H9 (cell line): ENCODE data around the gene ST6GALNAC3. TPM values are rescaled to one million over a fixed set of nuclear protein-coding genes. Genes with fewer than 3 reads are reported as not detected.
A peak's percentile ranks its signal among the peaks of the same experiment; 100 is the strongest.

Experiments
- DNase-seq: peaks from one replicate; pipeline ENCODE4 v3.0.0-alpha.2; 2017
- H2AFZ ChIP-seq: one replicate; pipeline ENCODE4 v1.6.1; 2013; ENCODE audit warnings: mild to moderate bottlenecking, low read length, control low read depth, moderate library complexity
- H2AK5ac ChIP-seq: 2 replicates; pipeline ENCODE4 v1.6.1; 2013; ENCODE audit warnings: low read length, control low read depth, mixed read lengths; ENCODE audit not compliant: insufficient read length
- H2BK120ac ChIP-seq: one replicate; pipeline ENCODE4 v1.6.1; 2013; ENCODE audit warnings: low read depth, mild to moderate bottlenecking, low read length, control low read depth, inconsistent platforms; ENCODE audit not compliant: poor library complexity, severe bottlenecking
- H2BK12ac ChIP-seq: 2 replicates; pipeline ENCODE4 v1.6.1; 2013; ENCODE audit warnings: low read length, control low read depth, mixed read lengths, low read depth; ENCODE audit not compliant: insufficient read length
- H2BK15ac ChIP-seq: 2 replicates; pipeline ENCODE4 v1.6.1; 2013; ENCODE audit warnings: low read depth, low read length, control low read depth
- H2BK20ac ChIP-seq: one replicate; pipeline ENCODE4 v1.6.1; 2013; ENCODE audit warnings: low read depth, mild to moderate bottlenecking, low read length, control low read depth, inconsistent platforms; ENCODE audit not compliant: poor library complexity, severe bottlenecking
- H2BK5ac ChIP-seq: 2 replicates; pipeline ENCODE4 v1.6.1; 2013; ENCODE audit warnings: low read length, control low read depth, mixed read lengths; ENCODE audit not compliant: insufficient read length
- H3K14ac ChIP-seq: 2 replicates; pipeline ENCODE4 v1.6.1; 2013; ENCODE audit warnings: low read length, control low read depth; ENCODE audit not compliant: insufficient read depth
- H3K18ac ChIP-seq: 2 replicates; pipeline ENCODE4 v1.6.1; 2013; ENCODE audit warnings: low read depth, mild to moderate bottlenecking, mixed read lengths, low read length, control low read depth; ENCODE audit not compliant: insufficient read length
- H3K23ac ChIP-seq: 2 replicates; pipeline ENCODE4 v1.6.1; 2013; ENCODE audit warnings: low read length, control low read depth, mixed read lengths, low read depth; ENCODE audit not compliant: insufficient read length
- H3K23me2 ChIP-seq: 2 replicates; pipeline ENCODE4 v1.6.1; 2013; ENCODE audit warnings: low read depth, mild to moderate bottlenecking, mixed read lengths, low read length, control low read depth; ENCODE audit not compliant: insufficient read length, poor library complexity, severe bottlenecking
- H3K27ac ChIP-seq: 2 replicates; pipeline ENCODE4 v1.5.1; 2013; ENCODE audit warnings: low read length, control low read depth, mixed read lengths, low read depth; ENCODE audit not compliant: insufficient read length
- H3K27me3 ChIP-seq: 2 replicates; pipeline ENCODE4 v1.6.1; 2013; ENCODE audit warnings: low read length, control low read depth, inconsistent platforms; ENCODE audit not compliant: insufficient read depth
- H3K4ac ChIP-seq: 2 replicates; pipeline ENCODE4 v1.6.1; 2013; ENCODE audit warnings: low read depth, mild to moderate bottlenecking, control low read depth, inconsistent platforms, low read length, moderate library complexity
- H3K4me1 ChIP-seq: 2 replicates; pipeline ENCODE4 v1.6.1; 2013; ENCODE audit warnings: low read length, control low read depth, inconsistent platforms; ENCODE audit not compliant: insufficient read depth
- H3K4me2 ChIP-seq: 2 replicates; pipeline ENCODE4 v1.6.1; 2013; ENCODE audit warnings: low read length, control low read depth, mixed read lengths; ENCODE audit not compliant: insufficient read length, insufficient read depth
- H3K56ac ChIP-seq: 2 replicates; pipeline ENCODE4 v1.6.1; 2013; ENCODE audit warnings: low read depth, mild to moderate bottlenecking, mixed read lengths, low read length, control low read depth; ENCODE audit not compliant: insufficient read length
- H3K79me1 ChIP-seq: 2 replicates; pipeline ENCODE4 v1.6.1; 2013; ENCODE audit warnings: low read depth, mild to moderate bottlenecking, moderate library complexity, low read length, control low read depth, inconsistent platforms; ENCODE audit not compliant: insufficient read depth, poor library complexity, severe bottlenecking
- H3K79me2 ChIP-seq: 2 replicates; pipeline ENCODE4 v1.6.1; 2013; ENCODE audit warnings: low read length, control low read depth, inconsistent platforms; ENCODE audit not compliant: insufficient read depth
- H3K9ac ChIP-seq: 2 replicates; pipeline ENCODE4 v1.6.1; 2013; ENCODE audit warnings: low read length, control low read depth, mixed read lengths; ENCODE audit not compliant: insufficient read length; ENCODE audit errors: extremely low read depth
- H3K9me3 ChIP-seq: one replicate; pipeline ENCODE4 v1.6.1; 2013; ENCODE audit warnings: low read depth, low read length, inconsistent platforms; ENCODE audit not compliant: control insufficient read depth
- H3T11ph ChIP-seq: one replicate; pipeline ENCODE4 v1.6.1; 2013; ENCODE audit warnings: mild to moderate bottlenecking, low read length, control low read depth, inconsistent platforms
- H4K20me1 ChIP-seq: one replicate; pipeline ENCODE4 v1.6.1; 2013; ENCODE audit not compliant: control insufficient read depth, insufficient read length, insufficient read depth
- H4K5ac ChIP-seq: 2 replicates; pipeline ENCODE4 v1.6.1; 2013; ENCODE audit warnings: low read depth, mild to moderate bottlenecking, mixed read lengths, low read length, control low read depth; ENCODE audit not compliant: insufficient read length
- H4K8ac ChIP-seq: replicated peaks from 2 replicates; pipeline ENCODE4 v1.6.1; 2013; ENCODE audit warnings: low read length, control low read depth, mixed read lengths, low read depth; ENCODE audit not compliant: insufficient read length
- H4K91ac ChIP-seq: 2 replicates; pipeline ENCODE4 v1.6.1; 2013; ENCODE audit warnings: low read depth, mild to moderate bottlenecking, moderate library complexity, mixed read lengths, low read length, control low read depth; ENCODE audit not compliant: insufficient read length
- H3K27ac Mint-ChIP-seq, 3 experiments: 2 replicates in 2 of 3; 3 replicates in 1 of 3; pipeline ENCODE4 v1.8.0; 2020 to 2021; ENCODE audit warnings: mixed read lengths in 3 of 3, mild to moderate bottlenecking in 1 of 3, moderate library complexity in 1 of 3
- H3K27me3 Mint-ChIP-seq: 2 replicates; pipeline ENCODE4 v1.8.0; 2021; ENCODE audit warnings: low read depth, mild to moderate bottlenecking, moderate library complexity, mixed read lengths
- H3K36me3 Mint-ChIP-seq, 3 experiments: 2 replicates in 2 of 3; 3 replicates in 1 of 3; pipeline ENCODE4 v1.8.0; 2020 to 2021; ENCODE audit warnings: low read depth in 3 of 3, mixed read lengths in 3 of 3; ENCODE audit not compliant: insufficient read depth in 1 of 3
- H3K4me1 Mint-ChIP-seq, 2 experiments: 2 replicates each; pipeline ENCODE4 v1.8.0; 2020; ENCODE audit warnings: mixed read lengths in 2 of 2
- H3K4me3 Mint-ChIP-seq, 2 experiments: 2 replicates in 1 of 2; 3 replicates in 1 of 2; pipeline ENCODE4 v1.8.0; 2020 to 2021; ENCODE audit warnings: mild to moderate bottlenecking in 2 of 2, mixed read lengths in 2 of 2, moderate library complexity in 1 of 2
- H3K9me3 Mint-ChIP-seq, 2 experiments: 2 replicates in 1 of 2; 3 replicates in 1 of 2; pipeline ENCODE4 v1.8.0; 2020; ENCODE audit warnings: mild to moderate bottlenecking in 2 of 2, mixed read lengths in 2 of 2, moderate library complexity in 1 of 2
- WGBS: extraction: QIAGEN DNeasy Blood & Tissue Kit; methylation state at CpG from one replicate; pipeline ENCODE4 v1.1.7; 2013; ENCODE audit warnings: missing lambda C conversion rate, low lambda C conversion rate, mixed read lengths; ENCODE audit not compliant: insufficient read length; ENCODE audit errors: extremely low coverage; 5-methylcytosine and 5-hydroxymethylcytosine counted together
- total RNA-seq: library from RNA; stranded (reverse); gene quantifications from 2 replicates; pipeline ENCODE4 v1.2.1, GENCODE V29; 2021
- TF ChIP-seq, protein P1 (sequence below): fragments of 200-600 bp; sonication (generic); conservative IDR thresholded peaks from 3 replicates; pipeline ENCODE4 v1.8.0; 2021; ENCODE audit warnings: antibody characterized with exemption, mild to moderate bottlenecking

The ST6GALNAC3 gene
- total RNA-seq, 1 experiment from 2014 or later: 11.2 TPM

DNA sequence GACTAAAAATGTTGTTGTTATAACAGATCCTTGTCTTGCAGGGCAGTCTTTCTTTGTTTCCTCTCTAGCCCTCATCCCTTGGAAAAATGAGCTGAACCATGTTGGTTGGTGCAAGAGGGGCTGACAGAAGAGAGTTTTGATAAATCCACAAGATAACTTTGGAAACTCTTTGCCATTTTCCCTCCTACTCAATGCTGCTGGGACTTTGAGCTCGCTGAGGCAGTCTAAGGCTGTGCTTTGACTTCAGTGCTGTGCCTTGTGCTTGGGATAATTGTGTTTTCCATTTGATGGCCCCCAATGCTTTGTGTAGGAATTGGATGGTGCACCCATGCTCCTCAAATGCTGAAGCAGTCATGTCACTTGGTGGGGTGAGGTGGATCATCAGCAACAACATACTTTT, 31.7 kb downstream of the ST6GALNAC3 start:
- Histone ChIP-seq H2BK15ac (no peak overlapping the region), H4K8ac (no peak overlapping the region), H3K27ac (no peak overlapping the region), H4K5ac (no peak overlapping the region), H4K91ac (no peak overlapping the region), H3K9me3 (no peaks in the 10 kb centered on the region), H2BK120ac (no peak overlapping the region), H3K4me1 (peaks cover 4% of the 10 kb centered on the region; the same call in 1 of the 2 replicates), H3K14ac (no peak overlapping the region), H3K79me2 (no peaks in the 10 kb centered on the region), H3K9ac (no peak overlapping the region), H3K56ac (no peak overlapping the region), H4K20me1 (no peaks in the 10 kb centered on the region), H3K4me2 (no peak overlapping the region), H2BK20ac (no peak overlapping the region), H3K4ac (no peak overlapping the region), H2AK5ac (no peak overlapping the region), H3K79me1 (no peaks in the 10 kb centered on the region), H2AFZ (no peak overlapping the region), H3K18ac (no peak overlapping the region), H3K23me2 (no peaks in the 10 kb centered on the region), H3K27me3 (no peaks in the 10 kb centered on the region), H3T11ph (no peak overlapping the region), H3K23ac (no peak overlapping the region), H2BK5ac (no peak overlapping the region), H2BK12ac (no peak overlapping the region)
- H3K4me1 Mint-ChIP-seq: peaks cover 26 to 46% of the 10 kb centered on the region in 2 experiments
- H3K27ac Mint-ChIP-seq: 0 out of 7 replicates have a peak overlapping the region, but pooled peaks of 1 of the 3 experiments have one; percentile 4
- DNase-seq: no peak
- no peak overlapping the region for H3K4me3 Mint-ChIP-seq
- peaks cover 5% of the 10 kb centered on the region in 2 experiments; a peak in 4 of 5 replicates for H3K9me3 Mint-ChIP-seq
- no CpG with 5 or more reads among the region's 1 CpG for WGBS
- TF ChIP-seq, protein P1, sequence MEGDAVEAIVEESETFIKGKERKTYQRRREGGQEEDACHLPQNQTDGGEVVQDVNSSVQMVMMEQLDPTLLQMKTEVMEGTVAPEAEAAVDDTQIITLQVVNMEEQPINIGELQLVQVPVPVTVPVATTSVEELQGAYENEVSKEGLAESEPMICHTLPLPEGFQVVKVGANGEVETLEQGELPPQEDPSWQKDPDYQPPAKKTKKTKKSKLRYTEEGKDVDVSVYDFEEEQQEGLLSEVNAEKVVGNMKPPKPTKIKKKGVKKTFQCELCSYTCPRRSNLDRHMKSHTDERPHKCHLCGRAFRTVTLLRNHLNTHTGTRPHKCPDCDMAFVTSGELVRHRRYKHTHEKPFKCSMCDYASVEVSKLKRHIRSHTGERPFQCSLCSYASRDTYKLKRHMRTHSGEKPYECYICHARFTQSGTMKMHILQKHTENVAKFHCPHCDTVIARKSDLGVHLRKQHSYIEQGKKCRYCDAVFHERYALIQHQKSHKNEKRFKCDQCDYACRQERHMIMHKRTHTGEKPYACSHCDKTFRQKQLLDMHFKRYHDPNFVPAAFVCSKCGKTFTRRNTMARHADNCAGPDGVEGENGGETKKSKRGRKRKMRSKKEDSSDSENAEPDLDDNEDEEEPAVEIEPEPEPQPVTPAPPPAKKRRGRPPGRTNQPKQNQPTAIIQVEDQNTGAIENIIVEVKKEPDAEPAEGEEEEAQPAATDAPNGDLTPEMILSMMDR: no peak
- no peaks in the 10 kb centered on the region for H3K27me3 Mint-ChIP-seq
- peaks cover 6 to 12% (median 9%) of the 10 kb centered on the region in 3 experiments; a peak in 6 of 7 replicates for H3K36me3 Mint-ChIP-seq
